B cell (primary cell): ENCODE results near the gene METTL24. TPM values are rescaled to one million over a fixed set of nuclear protein-coding genes. Genes with fewer than 3 reads are reported as not detected.

ENCODE experiments used
- ATAC-seq: fragments of 200-7000 bp; cut with Tn5 transposase; one replicate; pipeline ENCODE4 v1.10.0; 2021; ENCODE audit warnings: low read depth, mild to moderate bottlenecking, moderate number of reproducible peaks, moderate library complexity
- CTCF ChIA-PET: fragments of 350-600 bp; sonication (Branson Sonifier 250); formaldehyde crosslinking; loops from one replicate; lab custom pipeline; 2021; ENCODE audit warnings: antibody characterized with exemption, inconsistent platforms; lab: Charles Lee
- POLR2A ChIA-PET: fragments of 350-600 bp; sonication (Branson Sonifier 250); formaldehyde crosslinking; loops from one replicate; lab custom pipeline; 2021; ENCODE audit warnings: antibody characterized with exemption; lab: Charles Lee
- DNase-seq: peaks from one replicate; pipeline ENCODE4 v3.0.0; 2013
- H2AFZ ChIP-seq: 2 replicates; pipeline ENCODE4 v1.6.1; 2012; ENCODE audit warnings: mild to moderate bottlenecking, low read depth, low read length; ENCODE audit not compliant: insufficient read depth, poor library complexity, severe bottlenecking
- H3K27ac ChIP-seq, 2 donors: 1 replicate in 1 of 2; 2 replicates in 1 of 2; pipeline ENCODE4 v1.5.1; 2012 to 2013; ENCODE audit warnings: low read length in 2 of 2, mild to moderate bottlenecking in 2 of 2, moderate library complexity in 1 of 2
- H3K27me3 ChIP-seq, 4 experiments: fragments of 200-600 bp in 1 of 4; sonication (generic) in 1 of 4; replicated peaks in 1 of 4; 1 replicate in 2 of 4; 2 replicates in 2 of 4; pipeline versions ENCODE4 v1.6.1 to v1.7.0; 2013 to 2016; ENCODE audit warnings: low read length in 3 of 4, mild to moderate bottlenecking in 2 of 4, mixed read lengths in 1 of 4, moderate library complexity in 1 of 4; ENCODE audit not compliant: insufficient read depth in 4 of 4, control insufficient read depth in 3 of 4; ENCODE audit errors: control extremely low read depth in 1 of 4
- H3K36me3 ChIP-seq, 2 experiments: replicated peaks in 1 of 2; 1 replicate in 1 of 2; 2 replicates in 1 of 2; pipeline versions ENCODE4 v1.6.1 to v1.7.1; 2013; ENCODE audit warnings: low read length in 1 of 2; ENCODE audit not compliant: insufficient read depth in 2 of 2, control insufficient read depth in 1 of 2; ENCODE audit errors: control extremely low read depth in 1 of 2, extremely low read depth in 1 of 2
- H3K4me1 ChIP-seq, 2 donors: fragments of 200-600 bp in 1 of 2; sonication (generic) in 1 of 2; 1 replicate in 1 of 2; 2 replicates in 1 of 2; pipeline versions ENCODE4 v1.5.1 to v1.6.1; 2013 to 2017; ENCODE audit warnings: low read length in 2 of 2; ENCODE audit not compliant: control insufficient read depth in 2 of 2, insufficient read depth in 2 of 2
- H3K4me2 ChIP-seq: replicated peaks from 2 replicates; pipeline ENCODE3; 2012; ENCODE audit warnings: mild to moderate bottlenecking, low read depth, low read length; ENCODE audit not compliant: poor library complexity, severe bottlenecking
- H3K4me3 ChIP-seq, 5 experiments: fragments of 200-600 bp in 1 of 5; sonication (generic) in 1 of 5; 1 replicate in 3 of 5; 2 replicates in 2 of 5; pipeline versions ENCODE4 v1.5.1 to v1.7.0; 2011 to 2016; ENCODE audit warnings: low read length in 4 of 5, mild to moderate bottlenecking in 4 of 5, low read depth in 2 of 5, control low read depth in 1 of 5, moderate library complexity in 1 of 5; ENCODE audit not compliant: insufficient read depth in 1 of 5; ENCODE audit errors: control extremely low read depth in 1 of 5, extremely low read depth in 1 of 5
- H3K79me2 ChIP-seq: fragments of 200-600 bp; sonication (generic); one replicate; pipeline ENCODE4 v1.6.0; 2016; ENCODE audit warnings: low read length; ENCODE audit not compliant: control insufficient read depth, insufficient read depth
- H3K9ac ChIP-seq: fragments of 200-600 bp; sonication (generic); 2 replicates; pipeline ENCODE4 v1.6.1; 2017; ENCODE audit warnings: mild to moderate bottlenecking, low read length, moderate library complexity
- H3K9me3 ChIP-seq, 3 donors: one replicate each; pipeline versions ENCODE4 v1.6.1 to v1.7.1; 2013; ENCODE audit warnings: low read length in 2 of 3; ENCODE audit not compliant: control insufficient read depth in 2 of 3, insufficient read depth in 1 of 3; ENCODE audit errors: control extremely low read depth in 1 of 3
- H4K20me1 ChIP-seq: 2 replicates; pipeline ENCODE4 v1.6.0; 2012; ENCODE audit warnings: mild to moderate bottlenecking, low read length; ENCODE audit not compliant: insufficient read depth, control insufficient read depth, poor library complexity, severe bottlenecking
- H3K27ac Mint-ChIP-seq: one replicate; pipeline ENCODE4 v1.8.0; 2021; ENCODE audit warnings: mixed read lengths
- H3K27me3 Mint-ChIP-seq: one replicate; pipeline ENCODE4 v1.8.0; 2021; ENCODE audit warnings: mixed read lengths
- H3K4me1 Mint-ChIP-seq: one replicate; pipeline ENCODE4 v1.8.0; 2021; ENCODE audit warnings: mixed read lengths
- H3K4me3 Mint-ChIP-seq: one replicate; pipeline ENCODE4 v1.8.0; 2021; ENCODE audit warnings: mixed read lengths
- H3K9me3 Mint-ChIP-seq: one replicate; pipeline ENCODE4 v1.8.0; 2022; ENCODE audit warnings: mixed read lengths; ENCODE audit not compliant: insufficient read depth
- EZH2 ChIP-seq: IDR thresholded peaks from 2 replicates; pipeline ENCODE4 v1.6.1; 2012; ENCODE audit warnings: borderline replicate concordance, low read depth, mild to moderate bottlenecking, moderate library complexity, low read length; ENCODE audit not compliant: insufficient read depth, poor library complexity, severe bottlenecking
- WGBS: methylation state at CpG from one replicate; pipeline ENCODE4 v1.1.5; 2013; ENCODE audit warnings: missing lambda C conversion rate; ENCODE audit not compliant: insufficient coverage; 5-methylcytosine and 5-hydroxymethylcytosine counted together
- intact Hi-C: fragments of 100-400 bp; cut with micrococcal nuclease; formaldehyde crosslinking; loops from one replicate; pipeline ENCODE4 v1.10.0; 2022
- polyA plus RNA-seq: library from polyadenylated mRNA; depleted of rRNA; stranded (reverse); fragments of >200 nt; gene quantifications from 2 replicates; pipeline ENCODE4 v1.2.3, GENCODE V29; 2012
- total RNA-seq, 2 donors: library from RNA; stranded (reverse); fragments of 120-200 nt in 1 of 2; gene quantifications; 1 replicate in 1 of 2; 2 replicates in 1 of 2; pipeline versions ENCODE4 v1.2.3 to v1.2.4, GENCODE V29; 2013 to 2022
- TF ChIP-seq, protein P1 (sequence below): fragments of 200-600 bp; IDR thresholded peaks from one replicate; pipeline ENCODE4 v1.8.0; 2022; ENCODE audit warnings: antibody characterized with exemption, mild to moderate bottlenecking

METTL24 gene
- total and polyA plus RNA-seq, 2 donors (not counting 1 experiment from before 2014, with no cell fraction given) = not detected

DNA sequence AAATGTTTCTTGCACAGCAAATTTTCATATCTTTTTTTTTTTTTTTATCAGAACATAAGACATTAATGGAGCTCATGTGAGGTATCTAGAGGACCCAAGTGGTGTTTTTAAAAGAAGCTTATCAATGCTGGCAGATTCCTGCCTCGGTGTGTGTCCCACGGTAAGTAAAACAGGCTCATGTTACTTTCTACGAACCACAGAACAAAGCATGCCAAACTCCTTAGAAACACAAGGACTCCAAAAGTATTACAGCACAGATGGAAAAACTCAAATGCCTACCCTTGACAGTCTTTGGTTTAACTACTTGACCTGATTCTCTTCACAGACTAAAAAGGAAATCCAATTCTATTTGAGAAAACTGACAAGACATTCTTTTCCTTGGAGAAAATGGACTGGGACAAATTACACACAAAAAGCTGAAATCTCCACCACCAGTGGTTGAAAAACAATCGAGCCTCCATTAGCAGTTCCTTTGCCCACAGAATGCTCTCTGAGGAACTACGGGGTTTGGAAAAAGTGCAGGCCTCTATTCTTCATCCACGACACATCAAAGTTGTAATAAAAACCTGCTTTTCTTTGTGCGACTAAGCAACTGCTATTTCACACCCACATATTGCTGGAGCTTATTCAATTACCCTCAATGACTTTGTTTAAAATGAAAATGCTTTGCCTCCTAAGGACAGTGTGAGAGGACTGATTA is 5.4 kb downstream of the METTL24 start:
- no peaks in the 10 kb centered on the region for H3K79me2 ChIP-seq
- WGBS = 93% methylated on average over 4 of the region's 7 CpGs
- peaks cover 35% of the 10 kb centered on the region for H3K27me3 Mint-ChIP-seq
- H3K27ac ChIP-seq = no peak overlapping the region
- DNase-seq = no peak
- ChIA-PET POLR2A (no interaction called here), CTCF (interaction anchor here (0.6 kb wide), 1 partner anchor 706 kb away, joined by 3 read pairs; no protein-coding TSS in a partner anchor)
- no peak overlapping the region for H3K27ac Mint-ChIP-seq
- H3K4me1 ChIP-seq = peaks cover 4 to 8% of the 10 kb centered on the region in 2 donors
- H3K4me3 ChIP-seq = no peak overlapping the region
- H3K36me3 ChIP-seq = no peaks in the 10 kb centered on the region
- intact Hi-C loops = no loop called here
- H3K9ac ChIP-seq = no peak overlapping the region
- no peaks in the 10 kb centered on the region for H4K20me1 ChIP-seq
- H3K27me3 ChIP-seq = peaks cover 0 to 15% (median 4%) of the 10 kb centered on the region in 4 experiments
- no peaks in the 10 kb centered on the region for H3K9me3 Mint-ChIP-seq
- H2AFZ ChIP-seq = no peak overlapping the region
- H3K9me3 ChIP-seq = peaks cover 0 to 4% (median 0%) of the 10 kb centered on the region in 3 donors
- no peak overlapping the region for H3K4me2 ChIP-seq
- TF ChIP-seq EZH2 = no peak
- TF ChIP-seq, protein P1, sequence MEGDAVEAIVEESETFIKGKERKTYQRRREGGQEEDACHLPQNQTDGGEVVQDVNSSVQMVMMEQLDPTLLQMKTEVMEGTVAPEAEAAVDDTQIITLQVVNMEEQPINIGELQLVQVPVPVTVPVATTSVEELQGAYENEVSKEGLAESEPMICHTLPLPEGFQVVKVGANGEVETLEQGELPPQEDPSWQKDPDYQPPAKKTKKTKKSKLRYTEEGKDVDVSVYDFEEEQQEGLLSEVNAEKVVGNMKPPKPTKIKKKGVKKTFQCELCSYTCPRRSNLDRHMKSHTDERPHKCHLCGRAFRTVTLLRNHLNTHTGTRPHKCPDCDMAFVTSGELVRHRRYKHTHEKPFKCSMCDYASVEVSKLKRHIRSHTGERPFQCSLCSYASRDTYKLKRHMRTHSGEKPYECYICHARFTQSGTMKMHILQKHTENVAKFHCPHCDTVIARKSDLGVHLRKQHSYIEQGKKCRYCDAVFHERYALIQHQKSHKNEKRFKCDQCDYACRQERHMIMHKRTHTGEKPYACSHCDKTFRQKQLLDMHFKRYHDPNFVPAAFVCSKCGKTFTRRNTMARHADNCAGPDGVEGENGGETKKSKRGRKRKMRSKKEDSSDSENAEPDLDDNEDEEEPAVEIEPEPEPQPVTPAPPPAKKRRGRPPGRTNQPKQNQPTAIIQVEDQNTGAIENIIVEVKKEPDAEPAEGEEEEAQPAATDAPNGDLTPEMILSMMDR = no peak
- ATAC-seq = no peak
- H3K4me3 Mint-ChIP-seq = no peak overlapping the region
- peaks cover 11% of the 10 kb centered on the region for H3K4me1 Mint-ChIP-seq

DNA sequence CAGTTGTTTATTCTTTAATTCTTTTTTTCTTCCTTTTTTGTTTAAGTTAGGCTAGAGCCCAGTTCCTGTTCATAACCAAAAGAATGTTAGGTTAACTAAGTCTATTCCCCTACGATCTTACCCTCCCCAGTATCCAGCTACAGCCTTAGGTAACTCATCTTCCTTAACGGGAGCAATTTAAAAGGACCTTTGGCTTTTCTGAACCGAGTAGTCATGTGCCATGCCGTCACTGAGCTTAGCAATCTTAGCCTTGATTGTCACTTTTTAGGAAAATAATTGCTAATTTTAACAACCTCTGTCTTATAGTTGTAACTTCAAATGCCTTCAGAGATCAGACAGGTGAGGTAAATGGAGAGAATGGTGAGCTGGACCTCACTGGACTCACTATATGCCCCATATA is 6.2 kb downstream of the METTL24 start:
- Histone ChIP-seq H3K9me3 (peaks cover 0 to 4% (median 0%) of the 10 kb centered on the region in 3 donors), H3K27me3 (peaks cover 0 to 8% (median 2%) of the 10 kb centered on the region in 4 experiments), H3K4me3 (no peak overlapping the region), H2AFZ (no peak overlapping the region), H3K27ac (no peak overlapping the region), H3K4me2 (no peak overlapping the region), H3K9ac (no peak overlapping the region), H3K36me3 (no peaks in the 10 kb centered on the region), H3K79me2 (no peaks in the 10 kb centered on the region), H3K4me1 (peaks cover 0 to under 1% of the 10 kb centered on the region in 2 donors), H4K20me1 (no peaks in the 10 kb centered on the region)
- DNase-seq (no peak), ATAC-seq (no peak)
- Mint-ChIP-seq H3K27ac (no peak overlapping the region), H3K4me3 (no peak overlapping the region), H3K4me1 (peaks cover 6% of the 10 kb centered on the region), H3K9me3 (no peaks in the 10 kb centered on the region), H3K27me3 (peaks cover 29% of the 10 kb centered on the region)
- WGBS = 77% methylated on average over 2 of the region's 4 CpGs
- CTCF ChIA-PET = no interaction called here
- TF ChIP-seq EZH2 = no peak
- TF ChIP-seq, protein P1 = no peak
- intact Hi-C loops = no loop called here
- POLR2A ChIA-PET = no interaction called here
